LNCAP (cell line): Measurements from ENCODE around the gene PIP5KL1.

Source experiments
- TF ChIP-seq, protein P1 (sequence below): fragments of 450-650 bp; IDR thresholded peaks from 2 replicates; pipeline ENCODE4 v1.5.1; 2017; ENCODE audit warnings: mild to moderate bottlenecking

PIP5KL1 gene

DNA sequence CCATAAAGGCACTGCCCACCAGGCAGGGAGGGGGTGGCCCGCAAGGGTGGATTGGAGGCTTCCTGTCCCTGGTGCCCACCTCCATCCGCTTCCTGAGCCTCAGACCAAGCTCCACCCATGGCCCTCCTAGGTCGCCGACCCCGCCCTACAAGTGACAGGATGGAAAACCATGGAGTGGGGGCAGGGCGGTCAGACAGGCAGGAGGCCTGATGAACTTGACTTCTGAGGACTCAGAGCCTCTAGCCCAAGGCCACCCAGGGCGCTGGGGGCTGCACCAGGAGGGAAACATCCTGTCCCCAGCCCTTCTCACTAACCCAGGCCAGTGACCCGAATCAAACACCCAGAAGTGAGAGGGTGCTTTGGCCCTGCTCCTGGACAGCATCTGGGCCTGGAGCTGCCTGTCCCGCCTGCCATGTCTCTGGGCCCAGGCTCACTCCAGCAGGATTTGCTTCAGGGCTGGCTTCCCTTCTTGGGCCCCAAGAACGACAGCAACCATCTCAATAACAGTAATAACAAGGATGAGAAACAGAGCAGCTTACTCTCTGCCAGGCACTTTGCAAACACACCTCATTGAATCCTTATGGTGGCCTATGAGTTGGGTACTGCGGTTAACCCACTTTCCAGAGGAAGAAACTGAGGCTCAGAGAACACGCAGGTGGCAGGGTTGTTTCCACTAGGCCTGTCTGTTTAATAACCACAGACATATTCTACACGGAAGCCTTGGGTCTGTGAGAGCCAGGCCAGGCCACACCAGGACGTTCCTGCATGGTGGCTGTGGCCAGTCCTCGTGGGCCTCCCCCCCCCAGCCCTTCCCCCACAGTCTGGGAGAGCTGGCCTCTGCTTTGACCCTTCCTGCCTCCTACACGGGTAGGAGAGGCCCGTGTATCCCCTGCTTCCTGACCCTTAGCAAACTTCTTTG, 26.8 kb downstream of the PIP5KL1 start:
- TF ChIP-seq, protein P1, sequence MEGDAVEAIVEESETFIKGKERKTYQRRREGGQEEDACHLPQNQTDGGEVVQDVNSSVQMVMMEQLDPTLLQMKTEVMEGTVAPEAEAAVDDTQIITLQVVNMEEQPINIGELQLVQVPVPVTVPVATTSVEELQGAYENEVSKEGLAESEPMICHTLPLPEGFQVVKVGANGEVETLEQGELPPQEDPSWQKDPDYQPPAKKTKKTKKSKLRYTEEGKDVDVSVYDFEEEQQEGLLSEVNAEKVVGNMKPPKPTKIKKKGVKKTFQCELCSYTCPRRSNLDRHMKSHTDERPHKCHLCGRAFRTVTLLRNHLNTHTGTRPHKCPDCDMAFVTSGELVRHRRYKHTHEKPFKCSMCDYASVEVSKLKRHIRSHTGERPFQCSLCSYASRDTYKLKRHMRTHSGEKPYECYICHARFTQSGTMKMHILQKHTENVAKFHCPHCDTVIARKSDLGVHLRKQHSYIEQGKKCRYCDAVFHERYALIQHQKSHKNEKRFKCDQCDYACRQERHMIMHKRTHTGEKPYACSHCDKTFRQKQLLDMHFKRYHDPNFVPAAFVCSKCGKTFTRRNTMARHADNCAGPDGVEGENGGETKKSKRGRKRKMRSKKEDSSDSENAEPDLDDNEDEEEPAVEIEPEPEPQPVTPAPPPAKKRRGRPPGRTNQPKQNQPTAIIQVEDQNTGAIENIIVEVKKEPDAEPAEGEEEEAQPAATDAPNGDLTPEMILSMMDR: no peak

DNA sequence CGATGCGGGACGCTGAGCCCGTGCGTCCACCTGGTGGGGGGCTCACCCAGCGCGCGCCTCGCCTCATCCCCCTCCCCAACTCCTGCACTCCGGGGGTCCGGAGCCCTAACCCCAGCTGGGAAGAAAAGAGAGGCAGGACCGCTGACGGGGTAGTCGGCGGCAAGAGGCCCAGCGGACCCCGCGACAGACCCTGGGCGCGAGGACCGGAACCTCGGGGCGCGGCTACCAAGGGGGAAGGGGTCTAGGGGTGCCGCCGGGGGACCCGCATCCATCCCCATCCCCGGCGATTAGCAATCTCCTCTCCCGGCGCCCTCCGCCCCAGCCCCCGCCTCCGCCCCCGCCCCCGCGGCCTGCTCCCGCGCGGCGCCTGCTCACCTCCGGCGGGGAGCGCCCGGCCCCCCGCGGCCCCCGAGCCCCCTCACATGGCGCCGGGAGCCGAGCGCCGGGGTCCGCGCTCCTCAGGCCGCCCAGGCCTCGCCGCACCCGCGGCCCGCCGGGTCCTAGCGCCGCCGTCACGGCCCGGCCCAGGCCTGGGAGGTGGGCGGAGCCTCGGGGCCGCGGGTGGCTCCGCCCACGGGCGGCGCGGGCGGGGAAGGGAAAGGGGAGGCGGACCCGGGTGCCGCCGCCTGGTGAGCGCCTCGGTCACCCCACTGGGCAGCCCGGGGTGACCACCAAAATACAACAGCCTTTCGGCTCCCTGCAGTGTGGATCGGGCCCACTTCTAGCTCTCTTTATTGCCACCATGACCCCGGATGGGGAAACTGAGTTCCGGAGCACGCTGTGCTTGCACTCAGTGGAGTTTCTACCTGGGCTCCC, 31.2 kb downstream of the PIP5KL1 start, which contains the start of gene ST6GALNAC6:
Gene ST6GALNAC6 (minus strand): TSS at position 476 of the 816 bp plus-strand sequence. CDS start 1,622 bp downstream, outside the sequence.
- TF ChIP-seq, protein P1: no peak

DNA sequence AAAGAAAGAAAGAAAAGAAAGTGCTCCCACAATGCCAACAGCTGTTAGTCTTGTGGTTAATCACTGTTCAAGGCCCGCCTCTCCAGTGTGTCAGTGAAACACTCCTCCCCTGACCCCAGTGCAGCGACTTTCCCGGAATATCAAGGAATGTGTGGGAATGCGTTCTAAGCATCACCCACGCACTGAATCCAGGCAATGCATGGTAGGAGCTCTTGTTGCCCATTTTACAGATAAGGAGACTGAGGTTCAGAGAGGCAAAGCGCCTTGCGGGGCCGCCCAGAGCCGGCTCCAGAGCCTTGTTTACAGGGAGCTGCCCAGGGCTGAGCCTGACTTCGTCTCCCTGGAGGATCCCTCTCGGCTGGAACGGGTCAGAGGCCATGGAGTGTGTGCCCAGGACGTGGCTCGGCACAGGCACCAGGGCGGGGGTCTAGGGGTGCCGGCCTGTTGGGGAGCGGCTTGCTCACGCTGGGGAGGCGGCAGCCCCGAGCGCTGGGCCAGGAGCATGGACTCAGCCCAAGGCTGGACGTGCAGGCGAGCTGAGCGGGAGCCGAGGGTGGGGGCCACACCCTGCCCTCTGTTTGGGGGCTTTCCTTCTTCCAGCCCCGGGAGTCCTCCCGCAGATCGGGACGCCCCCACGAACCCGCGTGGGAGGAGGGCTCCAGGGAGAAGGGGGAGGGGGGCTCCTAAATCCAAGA, 32.0 kb downstream of the PIP5KL1 start:
- TF ChIP-seq, protein P1: no peak

DNA sequence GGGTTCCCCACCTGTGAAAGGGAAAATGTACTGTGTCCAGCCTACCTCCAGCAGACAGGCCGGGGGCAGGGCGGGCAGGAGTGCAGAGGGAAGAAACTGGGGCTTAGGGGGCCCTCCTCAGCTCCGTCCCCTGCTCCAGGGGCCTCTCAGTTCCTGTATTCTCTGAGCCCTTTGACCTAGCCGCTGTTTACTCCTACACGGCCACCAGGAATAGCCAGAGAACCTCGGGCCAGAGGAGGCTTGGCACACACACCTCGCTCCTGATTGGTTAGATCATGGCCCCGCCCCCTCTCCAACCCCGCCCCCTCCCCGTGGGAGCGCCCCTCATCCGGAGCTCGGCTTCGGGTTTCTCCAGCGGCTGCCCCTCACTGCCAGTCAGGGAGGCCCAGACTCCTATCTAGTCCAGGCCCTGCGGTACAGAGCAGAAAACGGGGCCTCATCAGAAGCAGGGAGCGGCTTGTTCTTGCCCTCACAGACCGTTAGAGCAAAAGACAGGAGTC, 33.3 kb downstream of the PIP5KL1 start:
- TF ChIP-seq, protein P1: no peak

DNA sequence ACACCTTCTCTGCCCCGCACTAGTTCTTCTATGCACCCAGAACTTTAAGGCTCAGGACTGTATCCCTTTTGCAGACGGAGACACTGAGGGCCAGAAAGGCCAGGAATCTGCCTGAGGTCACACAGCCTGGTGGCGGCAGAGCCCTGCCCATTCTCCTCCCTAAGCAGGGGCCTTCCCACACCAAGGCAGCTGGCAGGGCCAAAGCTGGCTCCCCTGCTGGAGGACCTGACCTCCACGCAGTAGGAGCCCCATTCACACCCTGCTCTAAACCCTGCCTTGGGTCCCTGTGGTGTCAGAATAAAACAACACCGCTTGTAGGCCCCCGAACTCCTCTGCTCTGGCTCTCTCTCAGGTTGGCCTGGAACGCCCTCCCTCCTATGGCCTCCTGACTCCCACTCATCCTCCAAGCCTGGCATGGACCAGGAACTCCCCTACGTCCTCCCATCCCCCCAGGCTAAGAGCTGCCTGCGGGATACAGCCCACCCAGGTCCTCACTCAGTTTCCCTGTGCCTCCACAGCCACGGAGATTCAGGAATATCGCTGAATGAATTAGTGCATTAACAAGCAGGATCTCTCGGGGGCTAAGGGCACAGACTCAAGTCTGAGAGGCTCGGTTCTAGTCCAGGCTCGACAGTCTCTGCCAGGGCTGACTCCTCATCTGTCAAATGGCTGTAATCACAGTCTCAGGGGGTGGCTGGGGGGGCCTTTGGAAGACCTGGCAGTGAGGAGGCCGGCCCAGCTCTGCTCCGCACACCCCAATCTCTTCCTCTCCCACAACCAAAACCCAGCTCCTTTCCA, 34.0 kb downstream of the PIP5KL1 start:
- TF ChIP-seq, protein P1: no peak

DNA sequence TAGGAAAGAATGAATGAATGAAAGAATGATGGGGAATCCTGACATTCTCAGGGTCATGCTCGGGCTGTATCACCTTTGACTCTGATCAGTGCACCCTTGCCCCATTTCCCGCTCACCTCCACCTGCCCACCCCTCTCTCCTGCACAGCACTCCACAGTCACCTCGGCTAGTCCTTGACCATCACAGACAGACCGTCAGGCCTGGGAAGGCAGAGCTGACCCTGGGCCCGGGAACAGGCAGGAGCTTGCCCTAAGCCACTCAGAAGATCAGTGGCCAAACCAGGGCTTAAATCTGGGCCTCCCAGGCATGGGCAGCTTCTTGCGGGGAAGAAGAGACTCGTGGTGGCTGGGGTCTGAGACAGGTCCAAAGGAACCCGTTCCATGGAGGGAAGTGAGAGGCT, 34.8 kb downstream of the PIP5KL1 start:
- TF ChIP-seq, protein P1: no peak
